IPS-NIHi7 (cell line): ENCODE results near the gene POGZ.

ENCODE experiments used
- DNase-seq: peaks from one replicate; pipeline ENCODE4 v3.0.0; 2012; ENCODE audit warnings: mixed read lengths; ENCODE audit errors: extremely low spot score

Gene POGZ

GRCh38 chr1:151372058-151372934 lies 87.0 kb downstream of the POGZ start, which contains the start of gene SELENBP1:
Gene SELENBP1 (minus strand): TSS chr1:151372705. CDS start chr1:151372641, 64 bp downstream.
- peak; percentile 87 for DNase-seq

GRCh38 chr1:151371370-151372057 lies 87.8 kb downstream of the POGZ start:
- DNase-seq = no peak

- no peak for DNase-seq
Observed at GRCh38 chr1:151370211-151370911, 88.9 kb downstream of the POGZ start.

DNA sequence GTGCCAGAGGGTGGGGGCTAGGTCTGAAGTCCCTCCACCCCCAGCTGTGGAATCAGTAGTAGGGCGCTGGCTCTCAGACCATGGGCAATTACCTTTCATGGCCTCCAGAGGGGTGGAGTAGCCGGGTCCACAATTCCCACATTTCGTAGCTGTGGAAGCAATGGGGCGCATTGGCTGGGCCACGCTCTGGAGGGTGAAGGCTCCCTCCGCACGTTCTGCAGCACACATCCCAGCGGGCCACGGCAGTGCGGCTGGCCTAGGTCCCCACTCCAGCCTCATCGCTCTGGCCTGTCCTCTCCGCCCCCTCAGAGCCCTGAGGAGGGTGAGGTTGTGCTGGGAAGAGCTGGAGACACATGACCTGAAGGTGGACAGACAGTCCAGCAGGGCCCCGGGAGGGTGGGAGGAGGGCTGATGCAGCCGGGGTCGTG lies 89.7 kb downstream of the POGZ start:
- no peak for DNase-seq

GRCh38 chr1:151369302-151369610 lies 90.0 kb downstream of the POGZ start:
- no peak for DNase-seq

- DNase-seq = no peak
Observed at GRCh38 chr1:151368393-151369301, 90.6 kb downstream of the POGZ start.

DNA sequence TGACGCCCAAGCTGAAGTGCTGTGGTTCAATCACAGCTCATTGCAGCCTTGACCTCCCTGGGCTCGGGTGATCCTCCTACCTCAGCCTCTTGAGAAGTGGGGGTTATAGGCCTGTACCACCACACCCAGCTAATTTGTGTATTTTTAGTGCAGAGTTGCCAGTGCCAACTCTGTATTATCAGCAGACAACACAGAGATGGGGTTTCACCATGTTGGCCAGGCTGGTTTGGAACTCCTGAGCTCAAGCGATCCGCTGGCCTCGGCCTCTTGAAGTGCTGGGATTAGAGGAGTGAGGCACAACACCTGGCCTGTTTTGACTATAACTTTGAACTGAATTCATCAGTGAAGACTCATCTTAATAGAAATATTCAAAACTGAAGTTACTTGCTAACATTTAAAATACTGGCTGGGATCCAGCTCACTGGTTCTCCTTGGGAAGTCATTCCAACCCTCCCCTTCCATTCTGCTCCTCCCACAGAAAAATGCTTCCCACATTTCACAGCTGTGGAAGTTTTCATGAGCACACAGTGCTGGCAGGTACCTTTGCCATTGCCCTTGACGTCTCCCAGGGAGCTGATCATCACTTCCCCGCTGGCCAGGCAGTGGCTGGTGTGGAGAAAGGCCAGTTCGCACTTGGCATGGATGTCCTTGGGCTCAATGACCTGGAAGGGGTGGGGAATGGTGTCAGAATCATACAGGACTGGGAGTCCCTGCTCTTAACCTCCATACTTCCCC lies 91.5 kb downstream of the POGZ start:
- no peak for DNase-seq

- no peak for DNase-seq
Observed at GRCh38 chr1:151364996-151365395, 94.3 kb downstream of the POGZ start.

- DNase-seq = no peak
Observed at GRCh38 chr1:151362308-151363155, 96.8 kb downstream of the POGZ start.

DNA sequence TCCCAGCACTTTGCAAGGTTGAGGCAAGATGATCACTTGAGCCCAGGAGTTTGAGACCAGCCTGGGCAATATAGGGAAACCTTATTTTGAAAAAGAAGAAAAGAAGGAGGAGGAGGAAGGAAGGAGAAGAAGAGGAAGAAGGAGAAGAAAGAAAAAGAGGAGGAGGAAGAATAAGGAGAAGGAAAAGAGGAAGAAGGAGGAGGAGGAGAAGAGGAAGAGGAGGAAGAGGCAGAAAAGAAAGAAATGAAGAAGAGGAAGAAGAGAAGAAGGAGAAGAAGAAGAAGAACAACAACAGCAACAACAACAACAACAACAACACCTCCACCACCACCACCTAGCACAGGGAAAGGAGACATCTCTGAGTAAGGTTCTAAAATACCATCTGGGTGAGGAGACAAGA lies 97.4 kb downstream of the POGZ start:
- DNase-seq = no peak

- DNase-seq = no peak
Observed at GRCh38 chr1:151356696-151357095, 102.6 kb downstream of the POGZ start.
